Mucosa of rectum (tissue), 2 donors: ENCODE data around the gene NELFA.

ENCODE experiments used
- H3K27ac ChIP-seq, 2 donors: one replicate each; pipeline ENCODE4 v1.7.0; 2013; ENCODE audit warnings: inconsistent platforms in 2 of 2, low read depth in 2 of 2, low read length in 2 of 2
- H3K27me3 ChIP-seq, 2 donors: one replicate each; pipeline ENCODE4 v1.7.0; 2013; ENCODE audit warnings: low read length in 2 of 2; ENCODE audit not compliant: control insufficient read depth in 2 of 2, insufficient read depth in 2 of 2
- H3K36me3 ChIP-seq, 2 donors: one replicate each; pipeline ENCODE4 v1.7.0; 2013; ENCODE audit warnings: low read length in 2 of 2; ENCODE audit not compliant: control insufficient read depth in 2 of 2, insufficient read depth in 2 of 2
- H3K4me1 ChIP-seq, 2 donors: one replicate each; pipeline ENCODE4 v1.7.0; 2013; ENCODE audit warnings: low read length in 2 of 2, mild to moderate bottlenecking in 1 of 2; ENCODE audit not compliant: control insufficient read depth in 2 of 2, insufficient read depth in 2 of 2
- H3K4me3 ChIP-seq, 2 donors: one replicate each; pipeline ENCODE4 v1.7.0; 2013; ENCODE audit warnings: low read length in 2 of 2
- H3K9ac ChIP-seq, 2 donors: one replicate each; pipeline ENCODE4 v1.7.0; 2013; ENCODE audit warnings: low read length in 2 of 2, low read depth in 1 of 2, mild to moderate bottlenecking in 1 of 2
- H3K9me3 ChIP-seq, 2 donors: one replicate each; pipeline ENCODE4 v1.7.0; 2013; ENCODE audit warnings: low read length in 2 of 2; ENCODE audit not compliant: control insufficient read depth in 2 of 2
- donor health status: healthy.
- donor health status: Normal muscosa, but diverticular disease.

The NELFA gene

GRCh38 chr4:1939664-1940509 is 68.9 kb downstream of the NELFA start:
- peaks cover 35 to 54% of the 10 kb centered on the region in 2 donors for H3K36me3 ChIP-seq
- no peaks in the 10 kb centered on the region for H3K9me3 ChIP-seq
- no peak overlapping the region for H3K27ac ChIP-seq
- H3K4me1 ChIP-seq: no peaks in the 10 kb centered on the region
- H3K4me3 ChIP-seq: no peak overlapping the region
- H3K9ac ChIP-seq: no peak overlapping the region
- no peaks in the 10 kb centered on the region for H3K27me3 ChIP-seq

- H3K4me3 ChIP-seq: no peak overlapping the region
- H3K9me3 ChIP-seq: no peaks in the 10 kb centered on the region
- no peak overlapping the region for H3K9ac ChIP-seq
- H3K4me1 ChIP-seq: no peaks in the 10 kb centered on the region
- H3K36me3 ChIP-seq: peaks cover 36 to 45% of the 10 kb centered on the region in 2 donors
- H3K27ac ChIP-seq: no peak overlapping the region
- no peaks in the 10 kb centered on the region for H3K27me3 ChIP-seq
These were observed 70.7 kb downstream of the NELFA start for GRCh38 chr4:1938027-1938426.

- Histone ChIP-seq H3K4me1 (no peaks in the 10 kb centered on the region), H3K36me3 (peaks cover 35 to 44% of the 10 kb centered on the region in 2 donors), H3K27ac (no peak overlapping the region), H3K9ac (no peak overlapping the region), H3K9me3 (no peaks in the 10 kb centered on the region), H3K4me3 (no peak overlapping the region), H3K27me3 (no peaks in the 10 kb centered on the region)
These were observed 71.2 kb downstream of the NELFA start for GRCh38 chr4:1937550-1937949.

DNA sequence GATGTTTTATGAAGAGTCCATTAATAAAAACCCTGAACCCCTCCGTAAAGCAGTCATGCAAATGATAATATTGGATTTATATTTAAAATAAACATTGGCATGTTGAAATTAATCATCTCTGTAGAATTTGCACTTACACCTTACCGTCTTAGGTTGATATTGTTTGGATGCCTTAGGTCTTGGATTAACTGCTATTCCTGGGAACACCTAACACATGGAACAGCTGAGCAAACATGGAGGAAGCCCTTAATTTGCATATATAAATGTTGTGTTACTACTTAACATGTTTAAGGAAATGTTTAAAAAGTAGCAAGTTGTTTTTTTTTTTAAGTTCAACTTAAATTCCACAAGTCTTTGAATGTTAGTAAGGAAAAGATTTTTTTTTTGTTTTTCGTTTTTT is 75.1 kb downstream of the NELFA start:
- H3K36me3 ChIP-seq: peaks cover 33 to 40% of the 10 kb centered on the region in 2 donors
- H3K4me1 ChIP-seq: no peaks in the 10 kb centered on the region
- no peak overlapping the region for H3K27ac ChIP-seq

DNA sequence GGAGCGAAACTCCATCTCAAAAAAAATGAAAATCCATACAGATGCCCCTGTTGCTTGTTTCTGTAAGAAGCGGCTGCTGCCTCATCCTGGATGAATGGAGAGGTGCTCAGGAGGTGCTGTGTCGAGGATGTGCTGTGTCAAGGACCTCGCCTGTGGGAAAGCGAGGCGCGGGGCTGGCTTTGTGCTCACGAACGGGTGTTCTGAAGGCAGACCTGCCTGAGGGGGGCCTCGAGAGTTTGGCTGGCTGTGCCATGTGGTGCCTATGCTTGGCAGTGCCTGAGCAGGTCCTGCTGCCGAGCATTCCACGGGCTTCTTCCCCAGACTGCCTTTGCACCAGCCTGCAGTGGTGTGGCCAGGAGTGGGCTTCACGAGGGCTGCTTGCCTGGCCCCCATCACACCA is 76.0 kb downstream of the NELFA start:
- Histone ChIP-seq H3K36me3 (peaks cover 30 to 36% of the 10 kb centered on the region in 2 donors), H3K4me3 (no peak overlapping the region), H3K4me1 (no peaks in the 10 kb centered on the region), H3K9me3 (no peaks in the 10 kb centered on the region), H3K27ac (no peak overlapping the region), H3K9ac (no peak overlapping the region), H3K27me3 (no peaks in the 10 kb centered on the region)

More for the DNA sequence above, 75.1 kb downstream of the NELFA start:
- Histone ChIP-seq H3K4me3 (no peak overlapping the region), H3K9ac (no peak overlapping the region), H3K9me3 (no peaks in the 10 kb centered on the region), H3K27me3 (no peaks in the 10 kb centered on the region)
